ENCODE measurements around the gene WNT4.

Gene WNT4

GRCh38 chr1:22143065-22144033 is at the start of gene WNT4:
Gene WNT4, minus strand, starts transcription at chr1:22143097. Its CDS starts 175 bp downstream, at chr1:22142922.
- DNase-seq: no peak

- no peak for DNase-seq
Observed at GRCh38 chr1:22190731-22191130, 47.8 kb upstream of the WNT4 start.

- DNase-seq: no peak
Observed at GRCh38 chr1:22190251-22190650, 47.4 kb upstream of the WNT4 start.

- DNase-seq: no peak
Observed at GRCh38 chr1:22189619-22190018, 46.7 kb upstream of the WNT4 start.

DNA sequence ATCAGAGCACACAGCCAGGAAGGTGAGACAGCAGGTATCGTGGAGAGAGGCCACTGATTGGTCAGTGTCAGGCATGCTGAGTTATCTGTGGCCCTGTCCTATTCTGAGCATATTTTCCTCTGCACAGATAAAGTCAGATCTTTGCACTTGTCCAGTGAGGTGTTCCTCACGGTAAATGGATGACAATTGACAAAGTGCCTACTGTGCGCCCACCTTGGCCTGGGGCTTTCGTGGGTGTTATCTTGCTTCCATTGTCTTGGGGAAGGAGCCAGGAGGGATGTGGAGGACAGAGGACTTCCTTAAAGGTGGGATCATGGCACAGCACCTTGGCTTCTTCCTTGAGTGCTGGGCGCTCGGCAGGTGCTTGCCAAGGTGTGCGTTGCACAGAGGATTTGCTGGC is 46.0 kb upstream of the WNT4 start:
- no peak for DNase-seq

DNA sequence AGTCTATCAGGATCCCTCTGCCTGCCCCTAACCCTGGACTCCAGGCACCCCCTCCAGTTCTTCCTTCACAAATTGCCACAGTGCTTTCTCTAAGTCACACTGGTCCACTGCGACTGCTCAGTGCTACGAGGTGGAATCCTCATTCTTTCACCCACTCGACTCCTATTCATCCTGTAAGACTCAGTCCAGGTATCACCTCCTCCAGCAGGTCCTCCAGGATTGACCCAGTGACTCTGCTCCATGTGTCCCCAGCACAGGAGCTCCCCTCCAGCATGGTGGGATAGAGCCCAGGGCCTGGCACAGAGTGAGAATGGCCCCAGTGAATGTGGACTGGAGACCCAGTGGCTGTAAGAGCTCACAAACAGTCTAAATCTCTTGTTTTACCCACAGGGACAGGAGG is 45.5 kb upstream of the WNT4 start:
- no peak for DNase-seq

- no peak for DNase-seq
Observed at GRCh38 chr1:22186311-22186710, 43.4 kb upstream of the WNT4 start.

- no peak for DNase-seq
Observed at GRCh38 chr1:22184892-22185612, 42.2 kb upstream of the WNT4 start.

- no peak for DNase-seq
Observed at GRCh38 chr1:22184454-22184853, 41.6 kb upstream of the WNT4 start.

- DNase-seq: no peak
Observed at GRCh38 chr1:22182715-22183114, 39.8 kb upstream of the WNT4 start.

GRCh38 chr1:22179197-22179803 is 36.4 kb upstream of the WNT4 start:
- no peak for DNase-seq

DNA sequence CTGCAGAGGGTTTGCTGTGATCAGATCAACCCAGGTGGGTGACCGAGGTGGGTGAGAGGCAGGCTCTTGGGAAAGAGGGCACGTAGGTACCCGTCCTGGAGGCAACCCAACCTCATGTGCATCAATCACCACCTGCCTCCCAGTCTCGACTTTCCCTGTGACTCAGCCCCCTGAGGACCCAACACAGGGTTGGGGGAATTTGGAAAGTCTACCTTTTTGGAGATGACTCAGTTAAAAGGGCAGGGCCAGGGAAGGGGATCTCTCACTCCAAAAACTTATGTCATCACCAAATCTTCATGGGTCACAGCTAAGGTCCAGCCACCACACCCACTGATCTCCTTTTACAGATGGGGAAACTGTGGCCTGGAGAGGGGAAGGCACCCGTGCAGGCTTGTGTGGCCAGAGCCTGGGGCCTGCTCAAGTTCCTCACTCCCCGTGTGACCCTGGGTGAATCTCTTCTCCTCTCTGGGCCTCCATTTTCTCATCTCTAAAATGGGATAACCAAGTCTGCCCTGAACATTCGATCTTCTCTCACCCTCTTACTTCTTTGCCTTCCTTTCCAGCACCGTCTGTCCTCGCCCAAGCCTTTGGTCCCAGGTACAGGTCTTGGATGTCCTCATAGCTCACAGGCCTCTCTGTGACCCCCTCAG is 34.6 kb upstream of the WNT4 start:
- no peak for DNase-seq

- DNase-seq: no peak
Observed at GRCh38 chr1:22176258-22176657, 33.4 kb upstream of the WNT4 start.

GRCh38 chr1:22174446-22175220 is 31.7 kb upstream of the WNT4 start:
- peak; percentile 49 for DNase-seq

- no peak for DNase-seq
Observed at GRCh38 chr1:22171951-22172715, 29.2 kb upstream of the WNT4 start.

DNA sequence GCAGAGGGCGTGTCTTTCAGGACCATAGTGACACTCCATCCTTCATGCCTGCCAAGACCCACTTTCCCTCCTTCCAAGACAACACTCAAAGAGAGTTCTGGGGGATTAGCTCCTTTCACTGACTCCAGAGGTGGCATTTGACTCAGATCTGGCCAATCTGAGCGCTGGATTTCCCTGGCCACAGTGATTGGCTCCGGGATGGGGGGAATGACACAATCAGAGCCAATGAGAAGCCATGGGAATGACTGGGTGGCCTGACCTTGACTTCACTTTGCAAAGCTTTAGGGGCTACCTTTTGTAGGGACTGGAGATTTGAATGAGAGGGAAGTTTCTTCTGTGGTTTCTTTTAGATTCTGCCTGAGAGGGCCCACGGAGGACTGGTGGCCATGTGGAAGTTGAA is 26.9 kb upstream of the WNT4 start:
- no peak for DNase-seq

DNA sequence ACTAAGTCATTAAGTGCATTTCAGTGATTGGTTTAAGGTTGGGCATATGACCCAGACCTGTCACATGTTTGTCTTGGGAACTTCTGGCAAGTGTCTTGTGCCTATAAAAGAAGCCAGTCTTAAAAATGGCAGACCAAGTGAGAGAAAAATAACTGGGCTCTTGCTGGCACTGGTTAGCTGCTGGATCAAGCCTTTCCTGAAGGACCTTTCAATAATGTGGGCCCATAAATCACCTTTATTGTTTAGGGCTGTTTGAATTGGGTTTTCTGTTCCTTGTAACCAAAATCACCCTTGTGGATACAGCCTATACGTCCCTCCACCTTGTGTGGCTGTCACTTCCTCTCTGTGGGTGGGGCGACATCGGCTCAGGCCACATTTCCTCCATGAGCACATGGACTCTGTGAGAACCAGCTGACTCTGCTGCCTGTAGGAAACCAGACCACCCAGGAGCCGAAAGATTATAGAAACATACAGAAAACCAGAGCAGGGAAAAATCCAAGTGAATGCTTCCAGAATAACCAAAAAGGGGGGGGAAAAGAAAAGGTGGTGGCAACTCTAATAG is 25.6 kb upstream of the WNT4 start:
- DNase-seq: no peak

GRCh38 chr1:22166439-22166838 is 23.5 kb upstream of the WNT4 start:
- no peak for DNase-seq

DNA sequence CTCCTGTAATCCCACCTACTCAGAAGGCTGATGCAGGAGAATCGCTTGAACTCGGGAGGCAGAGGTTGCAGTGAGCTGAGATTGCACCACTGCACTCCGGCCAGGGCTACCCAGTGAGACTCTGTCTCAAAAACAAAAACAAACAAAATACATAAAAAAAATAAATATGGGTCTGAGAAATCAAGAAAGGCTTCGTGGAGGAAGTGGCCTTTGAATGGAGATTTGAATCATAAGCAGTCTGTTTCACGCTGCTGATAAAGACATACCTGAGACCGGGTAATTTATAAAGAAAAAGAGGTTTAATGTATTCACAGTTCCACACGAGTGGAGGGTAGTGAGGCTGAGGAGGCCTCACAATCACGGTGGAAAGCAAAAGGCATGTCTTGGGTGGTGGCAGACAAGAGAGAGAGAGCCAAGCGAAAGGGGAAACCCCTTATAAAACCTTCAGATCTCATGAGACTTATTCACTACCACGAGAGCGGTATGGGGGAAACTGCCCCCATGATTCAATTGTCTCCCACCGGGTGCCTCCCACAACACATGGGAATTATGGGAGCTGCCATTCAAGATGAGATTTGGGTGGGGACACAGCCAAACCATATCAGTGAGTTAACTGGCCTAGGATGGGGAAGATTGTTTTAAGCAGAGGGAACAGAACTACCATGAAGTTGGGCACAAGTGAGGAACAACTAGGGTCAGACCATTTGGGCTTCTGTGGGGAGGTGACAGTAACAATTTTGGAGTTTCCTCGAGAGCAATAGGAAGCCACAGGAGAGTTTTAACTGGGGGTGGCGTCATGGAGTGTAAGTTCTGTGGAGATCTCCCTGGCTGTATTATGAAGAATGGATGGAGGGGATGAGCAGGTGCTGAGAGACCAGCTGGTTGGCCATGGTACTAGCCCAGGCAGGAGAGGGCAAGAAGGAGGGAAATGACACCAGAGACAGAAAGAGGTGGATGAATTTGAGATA is 22.2 kb upstream of the WNT4 start:
- no peak for DNase-seq

DNA sequence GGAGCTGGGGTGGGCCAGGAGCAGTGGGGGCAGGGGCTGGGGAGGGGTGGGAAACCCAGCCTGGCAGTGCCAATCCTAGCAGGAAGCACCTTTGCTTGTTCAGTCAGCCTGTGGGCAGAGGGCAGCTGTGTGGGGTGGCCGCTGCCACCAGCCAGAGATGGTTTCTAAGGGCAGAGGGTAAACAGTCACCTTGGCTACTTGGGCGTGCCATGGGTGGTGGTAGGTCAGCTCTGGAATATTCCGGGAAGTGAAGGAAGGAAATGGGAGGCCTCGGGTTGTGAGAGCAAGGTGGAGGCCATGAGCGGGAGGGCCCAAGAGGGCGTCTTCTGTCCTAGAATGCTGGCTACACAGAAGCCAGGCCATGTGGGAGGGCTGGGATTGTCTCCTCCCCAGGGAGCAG is 20.7 kb upstream of the WNT4 start:
- DNase-seq: no peak

Measured in hematopoietic multipotent progenitor cell treated with erythropoietin and hydrocortisone succinate and interleukin-3 and kit ligand, for 8 days (in vitro differentiated cells).